C4-2B (cell line): ENCODE results near the gene FDPS.

ENCODE experiments used
- H3K27ac ChIP-seq: fragments of 450-650 bp; 2 replicates; pipeline ENCODE4 v1.5.1; 2017
- ZFX ChIP-seq: fragments of 450-650 bp; IDR thresholded peaks from 2 replicates; pipeline ENCODE4 v1.6.1; 2017
- TF ChIP-seq, protein P1 (sequence below): fragments of 450-650 bp; conservative IDR thresholded peaks from 2 replicates; pipeline ENCODE4 v1.5.1; 2017; ENCODE audit warnings: mild to moderate bottlenecking

FDPS gene

DNA sequence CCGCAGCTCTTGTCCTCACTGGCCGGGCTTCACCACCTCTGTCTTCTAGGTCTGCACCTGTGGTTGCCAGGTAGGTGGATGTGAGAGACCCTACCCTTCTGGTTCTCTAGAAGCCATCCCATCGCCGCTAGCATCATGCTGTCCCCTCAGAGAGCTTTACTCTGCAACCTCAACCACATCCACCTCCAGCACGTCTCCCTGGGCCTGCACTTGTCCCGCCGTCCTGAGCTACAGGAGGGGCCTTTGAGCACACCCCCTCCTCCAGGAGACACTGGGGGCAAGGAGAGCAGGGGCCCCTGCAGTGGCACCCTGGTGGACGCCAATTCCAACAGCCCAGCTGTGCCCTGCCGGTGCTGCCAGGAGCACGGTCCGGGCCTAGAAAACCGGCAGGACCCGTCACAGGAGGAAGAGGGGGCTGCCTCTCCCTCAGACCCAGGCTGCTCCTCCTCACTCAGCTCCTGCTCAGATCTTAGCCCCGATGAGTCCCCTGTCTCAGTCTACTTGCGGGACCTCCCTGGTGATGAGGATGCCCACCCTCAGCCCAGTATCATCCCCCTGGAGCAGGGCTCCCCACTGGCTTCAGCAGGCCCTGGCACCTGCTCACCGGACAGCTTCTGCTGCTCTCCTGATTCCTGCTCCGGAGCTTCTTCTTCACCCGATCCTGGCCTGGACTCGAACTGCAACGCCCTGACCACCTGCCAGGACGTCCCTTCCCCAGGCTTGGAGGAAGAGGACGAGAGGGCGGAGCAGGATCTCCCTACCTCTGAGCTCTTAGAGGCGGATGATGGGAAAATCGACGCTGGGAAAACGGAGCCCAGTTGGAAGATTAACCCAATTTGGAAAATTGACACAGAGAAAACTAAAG, 13.2 kb downstream of the FDPS start:
- TF ChIP-seq ZFX: no peak
- TF ChIP-seq, protein P1, sequence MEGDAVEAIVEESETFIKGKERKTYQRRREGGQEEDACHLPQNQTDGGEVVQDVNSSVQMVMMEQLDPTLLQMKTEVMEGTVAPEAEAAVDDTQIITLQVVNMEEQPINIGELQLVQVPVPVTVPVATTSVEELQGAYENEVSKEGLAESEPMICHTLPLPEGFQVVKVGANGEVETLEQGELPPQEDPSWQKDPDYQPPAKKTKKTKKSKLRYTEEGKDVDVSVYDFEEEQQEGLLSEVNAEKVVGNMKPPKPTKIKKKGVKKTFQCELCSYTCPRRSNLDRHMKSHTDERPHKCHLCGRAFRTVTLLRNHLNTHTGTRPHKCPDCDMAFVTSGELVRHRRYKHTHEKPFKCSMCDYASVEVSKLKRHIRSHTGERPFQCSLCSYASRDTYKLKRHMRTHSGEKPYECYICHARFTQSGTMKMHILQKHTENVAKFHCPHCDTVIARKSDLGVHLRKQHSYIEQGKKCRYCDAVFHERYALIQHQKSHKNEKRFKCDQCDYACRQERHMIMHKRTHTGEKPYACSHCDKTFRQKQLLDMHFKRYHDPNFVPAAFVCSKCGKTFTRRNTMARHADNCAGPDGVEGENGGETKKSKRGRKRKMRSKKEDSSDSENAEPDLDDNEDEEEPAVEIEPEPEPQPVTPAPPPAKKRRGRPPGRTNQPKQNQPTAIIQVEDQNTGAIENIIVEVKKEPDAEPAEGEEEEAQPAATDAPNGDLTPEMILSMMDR: no peak
- H3K27ac ChIP-seq: peak overlapping the region; percentile 92

DNA sequence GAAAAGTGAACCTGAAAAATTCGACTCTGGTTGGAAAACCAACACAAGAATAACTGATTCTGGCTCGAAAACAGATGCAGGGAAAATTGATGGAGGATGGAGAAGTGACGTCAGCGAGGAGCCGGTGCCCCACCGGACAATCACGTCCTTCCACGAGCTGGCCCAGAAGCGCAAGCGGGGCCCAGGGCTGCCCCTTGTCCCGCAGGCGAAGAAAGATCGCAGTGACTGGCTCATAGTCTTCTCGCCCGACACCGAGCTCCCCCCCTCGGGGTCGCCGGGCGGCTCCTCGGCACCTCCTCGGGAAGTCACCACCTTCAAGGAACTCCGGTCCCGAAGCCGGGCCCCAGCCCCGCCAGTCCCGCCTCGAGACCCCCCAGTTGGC, 13.9 kb downstream of the FDPS start:
- TF ChIP-seq ZFX: no peak
- TF ChIP-seq, protein P1: no peak
- H3K27ac ChIP-seq: peak overlapping the region; percentile 92

DNA sequence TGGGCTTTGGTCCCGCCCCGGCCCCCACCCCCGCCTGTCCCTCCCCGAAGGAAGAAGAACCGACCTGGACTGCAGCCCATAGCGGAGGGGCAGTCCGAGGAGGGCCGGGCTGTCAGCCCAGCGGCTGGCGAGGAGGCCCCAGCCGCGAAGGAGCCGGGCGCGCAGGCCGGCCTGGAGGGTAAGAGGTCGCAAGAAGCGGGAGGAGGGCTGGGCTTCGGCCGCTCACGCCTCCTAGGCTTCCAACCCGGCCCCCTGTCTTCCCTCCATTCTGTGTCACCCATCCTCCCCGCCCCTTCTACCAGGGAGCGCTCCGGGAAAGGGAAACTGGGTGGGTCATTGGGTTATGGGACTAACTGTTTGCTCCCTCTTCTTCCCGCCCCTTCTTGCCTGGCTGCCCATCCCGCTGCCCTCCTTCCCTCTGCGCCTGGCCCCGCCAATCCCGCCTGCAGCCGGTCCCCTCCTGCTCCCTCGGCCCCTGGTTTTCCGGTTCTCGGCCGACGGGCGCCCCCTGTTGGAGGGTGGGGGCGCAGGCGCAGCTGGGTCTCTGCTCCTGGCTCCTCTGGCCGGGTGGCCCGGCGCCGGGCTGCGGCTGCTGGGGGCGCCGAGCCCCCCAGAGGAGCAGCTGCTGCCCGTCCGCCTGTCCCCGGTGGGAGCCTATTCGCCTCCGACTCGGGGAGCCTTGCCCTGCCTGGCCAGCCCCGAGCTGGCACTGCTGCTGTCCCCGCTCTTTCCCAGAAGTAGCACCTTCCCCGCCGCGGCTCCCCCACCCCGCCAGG, 14.5 kb downstream of the FDPS start:
- no peak for TF ChIP-seq ZFX
- TF ChIP-seq, protein P1: peak; percentile 97
- peak overlapping the region; percentile 92 for H3K27ac ChIP-seq

DNA sequence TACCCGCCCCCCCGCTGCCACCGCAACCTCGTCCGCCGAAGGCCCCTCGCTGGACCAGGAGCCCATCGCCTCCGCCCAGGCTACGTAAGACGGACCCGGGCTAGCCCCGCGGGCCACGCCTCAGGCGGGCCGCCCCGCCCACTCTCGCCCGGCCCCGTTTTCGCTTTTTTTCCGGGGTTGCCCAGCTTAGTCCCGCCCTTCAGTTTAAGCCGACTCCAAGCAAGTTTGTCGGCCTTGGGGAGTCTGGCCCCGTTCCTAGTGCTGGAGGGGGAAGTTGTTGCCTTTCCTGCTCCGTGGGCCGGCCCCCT, 15.0 kb downstream of the FDPS start:
- TF ChIP-seq, protein P1: no peak
- TF ChIP-seq ZFX: no peak
- peak overlapping the region; percentile 92 for H3K27ac ChIP-seq

DNA sequence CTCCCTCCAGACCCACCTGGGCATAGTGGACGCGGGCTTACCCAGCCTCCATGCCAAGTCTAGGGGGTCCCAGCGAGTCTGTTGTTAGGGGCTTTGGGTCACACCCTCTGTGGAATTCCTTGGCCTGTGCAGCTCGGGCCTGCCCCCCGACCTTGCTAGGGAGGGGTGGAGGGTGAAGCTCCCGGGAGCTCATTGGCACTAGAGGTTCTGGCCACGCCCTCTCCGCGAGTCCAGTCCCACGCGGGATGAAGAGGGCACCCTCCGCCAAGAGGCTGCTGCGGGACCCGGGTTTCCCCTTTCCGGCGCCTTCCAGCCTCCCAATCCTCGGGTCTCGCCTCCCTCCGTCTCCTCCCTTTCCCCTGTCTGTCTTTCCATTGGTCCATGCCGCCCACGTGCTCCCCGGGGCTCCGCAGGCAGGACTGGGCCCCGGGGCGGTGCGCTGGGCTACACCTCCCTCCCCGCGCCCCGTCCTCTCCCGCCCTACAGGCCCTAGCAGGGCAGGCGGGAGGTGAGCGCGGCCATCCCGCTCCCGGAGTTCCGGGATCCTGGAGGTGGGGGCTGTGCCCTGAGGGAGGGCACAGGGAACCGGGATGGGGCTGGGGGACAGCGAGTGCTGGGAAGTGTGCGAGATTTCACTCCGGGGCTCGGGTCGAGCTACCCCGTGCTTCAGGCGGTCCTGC, 15.5 kb downstream of the FDPS start:
- TF ChIP-seq, protein P1: no peak
- no peak for TF ChIP-seq ZFX
- H3K27ac ChIP-seq: peak overlapping the region; percentile 92

DNA sequence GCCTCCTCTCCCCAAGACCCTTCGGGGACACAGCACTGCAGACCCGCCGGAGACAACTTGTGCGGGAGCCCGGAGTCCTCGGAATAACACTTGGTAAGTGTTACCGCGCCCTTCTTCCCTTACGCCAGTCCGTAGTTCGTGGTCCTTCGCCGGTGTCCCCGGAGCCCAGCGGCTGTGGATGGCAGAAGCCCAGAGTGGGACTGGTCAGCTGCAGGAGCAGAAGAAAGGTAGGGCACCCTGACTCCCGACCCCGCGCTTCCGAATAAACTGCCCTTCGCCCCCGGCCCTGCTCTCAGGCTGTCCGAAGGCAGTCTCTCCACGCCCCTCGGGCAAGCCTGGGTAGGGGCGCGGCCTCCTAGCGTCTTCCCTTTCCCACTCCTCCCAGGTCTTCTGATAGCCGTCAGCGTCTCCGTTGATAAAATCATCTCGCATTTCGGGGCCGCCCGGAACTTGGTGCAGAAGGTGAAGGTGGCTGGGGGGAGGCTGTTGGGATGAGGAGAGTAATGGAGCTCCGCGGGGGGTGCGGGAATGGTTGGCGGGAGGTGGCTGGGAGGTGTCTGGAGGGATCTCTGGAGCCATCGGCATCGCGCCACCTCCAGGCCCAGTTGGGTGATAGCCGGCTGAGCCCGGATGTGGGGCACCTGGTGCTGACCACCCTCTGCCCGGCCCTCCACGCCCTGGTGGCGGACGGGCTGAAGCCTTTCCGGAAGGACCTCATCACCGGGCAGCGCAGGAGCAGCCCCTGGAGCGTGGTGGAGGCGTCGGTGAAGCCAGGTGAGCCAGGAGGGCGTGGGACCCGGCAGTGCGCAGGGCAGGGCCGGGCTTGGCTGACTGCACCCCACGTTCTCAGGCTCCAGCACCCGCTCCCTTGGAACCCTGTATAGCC, 16.3 kb downstream of the FDPS start:
- TF ChIP-seq, protein P1: peak; percentile 72
- TF ChIP-seq ZFX: no peak
- H3K27ac ChIP-seq: peak overlapping the region; percentile 92
